ENCODE measurements around the gene EPYC. TPM values are rescaled to one million over a fixed set of nuclear protein-coding genes. Genes with fewer than 3 reads are reported as not detected.
A peak's percentile ranks its signal among the peaks of the same experiment; 100 is the strongest.

Gene EPYC
- total and polyA plus RNA-seq, 4 donors: not detected

GRCh38 chr12:90978117-90978770, 26.5 kb downstream of the EPYC start:
- H3K36me3 ChIP-seq (ENCODE audit: control insufficient read depth in 4 of 4, insufficient read depth in 3 of 4, low read depth in 1 of 4, low read length in 3 of 4): no peaks in the 10 kb centered on the region
- H3K4me3 ChIP-seq (ENCODE audit: low read depth in 1 of 3, low read length in 3 of 3): no peak overlapping the region
- no peak for TF ChIP-seq JUND (IDR thresholded peaks at IDR 0.05)
- peak; percentile 51 for TF ChIP-seq CTCF (IDR thresholded peaks at IDR 0.05; ENCODE audit: low read depth, low read length, missing input control)
- TF ChIP-seq MAX (IDR thresholded peaks at IDR 0.05): no peak
- no peak for TF ChIP-seq REST (IDR thresholded peaks at IDR 0.05)
- peak; percentile 76 to 79 for TF ChIP-seq RAD21 (IDR thresholded peaks at IDR 0.05)
- WGBS: 45% methylated on average over 1 of the region's 1 CpG
- H3K9ac ChIP-seq (ENCODE audit: low read depth in 1 of 2, low read length in 2 of 2): no peak overlapping the region
- no peak for DNase-seq (ENCODE audit: low spot score)
- no peaks in the 10 kb centered on the region for H3K4me1 ChIP-seq (ENCODE audit: control insufficient read depth in 4 of 4, insufficient read depth in 4 of 4, low read length in 3 of 4)
- no peaks in the 10 kb centered on the region for H3K27me3 ChIP-seq (ENCODE audit: control insufficient read depth in 4 of 4, insufficient read depth in 4 of 4, low read length in 3 of 4)
- no peaks in the 10 kb centered on the region for H3K9me3 ChIP-seq (ENCODE audit: control insufficient read depth in 4 of 4, low read length in 3 of 4)
- no peak overlapping the region for H3K27ac ChIP-seq (ENCODE audit: low read depth in 1 of 2, low read length in 2 of 2)

- TF ChIP-seq FOXA2 (IDR thresholded peaks at IDR 0.05) (no peak), YY1 (IDR thresholded peaks at IDR 0.05) (no peak), EGR1 (IDR thresholded peaks at IDR 0.05; ENCODE audit: low read depth in 2 of 2) (no peak), HNF4A (conservative IDR thresholded peaks at IDR 0.05) (no peak), SP1 (IDR thresholded peaks at IDR 0.05) (no peak), FOXA1 (IDR thresholded peaks at IDR 0.05) (no peak), MAX (IDR thresholded peaks at IDR 0.05) (no peak), ATF3 (IDR thresholded peaks at IDR 0.05) (no peak), JUND (IDR thresholded peaks at IDR 0.05) (no peak), GABPA (IDR thresholded peaks at IDR 0.05 in 1 of 2, conservative IDR thresholded peaks at IDR 0.05 in 1 of 2) (no peak), NR2F2 (IDR thresholded peaks at IDR 0.05) (no peak), CTCF (IDR thresholded peaks at IDR 0.05; ENCODE audit: low read depth, low read length, missing input control) (no peak), ZBTB33 (IDR thresholded peaks at IDR 0.05) (no peak), RXRA (IDR thresholded peaks at IDR 0.05) (no peak), TAF1 (conservative IDR thresholded peaks at IDR 0.05) (no peak), RAD21 (IDR thresholded peaks at IDR 0.05) (no peak), REST (IDR thresholded peaks at IDR 0.05) (no peak)
Measured at GRCh38 chr12:90977224-90977623, 27.5 kb downstream of the EPYC start.

More at GRCh38 chr12:90977224-90977623, 27.5 kb downstream of the EPYC start:
- no peak overlapping the region for H3K4me3 ChIP-seq (ENCODE audit: low read depth in 1 of 3, low read length in 3 of 3)
- H3K9me3 ChIP-seq (ENCODE audit: control insufficient read depth in 4 of 4, low read length in 3 of 4): no peaks in the 10 kb centered on the region
- H3K27ac ChIP-seq (ENCODE audit: low read depth in 1 of 2, low read length in 2 of 2): no peak overlapping the region
- H3K9ac ChIP-seq (ENCODE audit: low read depth in 1 of 2, low read length in 2 of 2): no peak overlapping the region
- H3K36me3 ChIP-seq (ENCODE audit: control insufficient read depth in 4 of 4, insufficient read depth in 3 of 4, low read depth in 1 of 4, low read length in 3 of 4): no peaks in the 10 kb centered on the region
- 89% methylated on average over 1 of the region's 1 CpG for WGBS
- H3K4me1 ChIP-seq (ENCODE audit: control insufficient read depth in 4 of 4, insufficient read depth in 4 of 4, low read length in 3 of 4): no peaks in the 10 kb centered on the region
- H3K27me3 ChIP-seq (ENCODE audit: control insufficient read depth in 4 of 4, insufficient read depth in 4 of 4, low read length in 3 of 4): no peaks in the 10 kb centered on the region
- no peak for DNase-seq (ENCODE audit: low spot score)

Measured in liver (tissue), 9 donors.